ENCODE data around the gene NDUFA11. TPM values are rescaled to one million over a fixed set of nuclear protein-coding genes. Genes with fewer than 3 reads are reported as not detected.
A peak's percentile ranks its signal among the peaks of the same experiment; 100 is the strongest.

NDUFA11 gene
- total and polyA plus RNA-seq, 2 of the 13 experiments (the other 11 are each of a cell fraction or from before 2014, with no cell fraction given), result 286 to 378 TPM

DNA sequence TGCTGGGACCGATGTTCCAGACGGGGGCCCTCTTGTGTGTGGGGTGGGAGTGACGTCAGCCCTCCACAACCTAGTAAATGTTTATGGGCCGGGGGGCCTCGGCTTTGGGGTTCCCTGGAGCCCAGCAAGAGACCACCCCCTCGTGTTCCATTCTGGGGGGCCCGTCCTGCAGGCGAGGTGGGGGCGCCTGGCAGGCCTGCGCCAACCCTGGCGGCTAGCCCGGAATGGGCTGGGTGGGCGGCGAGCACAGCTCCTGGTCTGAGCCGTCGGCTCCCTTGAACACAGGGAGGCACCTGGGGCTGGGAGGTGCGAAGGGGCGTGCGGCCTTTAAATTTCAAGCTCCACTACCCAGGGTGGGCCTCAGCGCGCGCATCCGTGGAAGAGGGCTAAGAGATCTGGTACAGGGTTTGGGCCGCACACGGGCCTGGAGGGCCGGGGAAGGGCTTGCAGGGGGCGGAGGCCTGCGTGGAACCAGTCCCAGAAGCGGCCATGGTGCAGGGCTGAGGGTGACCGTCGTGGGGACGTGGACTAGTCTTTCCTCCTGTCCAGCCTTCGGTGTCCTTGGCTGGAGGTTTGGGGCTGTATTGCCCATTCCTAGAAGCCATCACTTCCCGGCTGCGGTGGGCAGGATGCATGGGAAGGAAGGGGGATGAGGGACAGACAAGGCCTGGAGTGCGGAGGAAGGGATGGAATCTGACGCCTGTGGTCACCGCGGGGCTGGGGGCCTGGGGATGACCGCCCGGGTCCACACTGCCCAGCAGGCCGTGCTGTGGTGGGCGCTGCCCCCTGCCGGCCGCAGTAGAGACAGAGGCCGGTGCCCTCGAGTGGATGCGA is 11.4 kb downstream of the NDUFA11 start (continued):
- TF ChIP-seq BRCA1 (CRISPR knock-in tag; IDR thresholded peaks at IDR 0.05) (0 out of 2 replicates have a peak, but pooled peaks have one; percentile 23), ZNF10 (CRISPR knock-in tag; IDR thresholded peaks at IDR 0.05; ENCODE audit: borderline replicate concordance, low read depth) (no peak), MBNL3 (CRISPR knock-in tag; conservative IDR thresholded peaks at IDR 0.05) (no peak), ISX (CRISPR knock-in tag; conservative IDR thresholded peaks at IDR 0.05) (no peak), ZNF792 (CRISPR knock-in tag; IDR thresholded peaks at IDR 0.05) (peak; percentile 38; the same call in 1 of the 2 replicates), IKZF4 (CRISPR knock-in tag; IDR thresholded peaks at IDR 0.05; ENCODE audit: borderline replicate concordance, low read depth, not compliant biosample characterization) (no peak), NAIF1 (CRISPR knock-in tag; IDR thresholded peaks at IDR 0.05; ENCODE audit: borderline replicate concordance) (no peak), TEAD2 (CRISPR knock-in tag; IDR thresholded peaks at IDR 0.05) (no peak), ZIK1 (CRISPR knock-in tag; IDR thresholded peaks at IDR 0.05; ENCODE audit: borderline replicate concordance, low read depth) (peak; percentile 32; the same call in 1 of the 2 replicates), ZSCAN30 (CRISPR knock-in tag; IDR thresholded peaks at IDR 0.05) (no peak), SMARCE1 (IDR thresholded peaks at IDR 0.05; ENCODE audit: borderline replicate concordance) (no peak), CBX1 (IDR thresholded peaks at IDR 0.05; ENCODE audit: low read depth) (no peak), ZNF883 (CRISPR knock-in tag; IDR thresholded peaks at IDR 0.05; ENCODE audit: not compliant biosample characterization) (no peak), DR1 (CRISPR knock-in tag; IDR thresholded peaks at IDR 0.05) (no peak), ZNF773 (CRISPR knock-in tag; IDR thresholded peaks at IDR 0.05; ENCODE audit: borderline replicate concordance) (no peak), TARDBP (CRISPR knock-in tag; IDR thresholded peaks at IDR 0.05) (peak; percentile 56; the same call in 1 of the 2 replicates), ZNF234 (CRISPR knock-in tag; conservative IDR thresholded peaks at IDR 0.05) (0 out of 2 replicates have a peak, but pooled peaks have one; percentile 44), ZNF34 (CRISPR knock-in tag; IDR thresholded peaks at IDR 0.05; ENCODE audit: borderline replicate concordance) (peak; percentile 77; the same call in 1 of the 2 replicates)
- TF ChIP-seq, protein P1, sequence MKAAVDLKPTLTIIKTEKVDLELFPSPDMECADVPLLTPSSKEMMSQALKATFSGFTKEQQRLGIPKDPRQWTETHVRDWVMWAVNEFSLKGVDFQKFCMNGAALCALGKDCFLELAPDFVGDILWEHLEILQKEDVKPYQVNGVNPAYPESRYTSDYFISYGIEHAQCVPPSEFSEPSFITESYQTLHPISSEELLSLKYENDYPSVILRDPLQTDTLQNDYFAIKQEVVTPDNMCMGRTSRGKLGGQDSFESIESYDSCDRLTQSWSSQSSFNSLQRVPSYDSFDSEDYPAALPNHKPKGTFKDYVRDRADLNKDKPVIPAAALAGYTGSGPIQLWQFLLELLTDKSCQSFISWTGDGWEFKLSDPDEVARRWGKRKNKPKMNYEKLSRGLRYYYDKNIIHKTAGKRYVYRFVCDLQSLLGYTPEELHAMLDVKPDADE (CRISPR knock-in tag; IDR thresholded peaks at IDR 0.05), result 0 out of 2 replicates have a peak, but pooled peaks have one; percentile 59
- TF ChIP-seq, protein P2, sequence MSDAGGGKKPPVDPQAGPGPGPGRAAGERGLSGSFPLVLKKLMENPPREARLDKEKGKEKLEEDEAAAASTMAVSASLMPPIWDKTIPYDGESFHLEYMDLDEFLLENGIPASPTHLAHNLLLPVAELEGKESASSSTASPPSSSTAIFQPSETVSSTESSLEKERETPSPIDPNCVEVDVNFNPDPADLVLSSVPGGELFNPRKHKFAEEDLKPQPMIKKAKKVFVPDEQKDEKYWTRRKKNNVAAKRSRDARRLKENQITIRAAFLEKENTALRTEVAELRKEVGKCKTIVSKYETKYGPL (CRISPR knock-in tag; IDR thresholded peaks at IDR 0.05), result no peak
- TF ChIP-seq, protein P3, sequence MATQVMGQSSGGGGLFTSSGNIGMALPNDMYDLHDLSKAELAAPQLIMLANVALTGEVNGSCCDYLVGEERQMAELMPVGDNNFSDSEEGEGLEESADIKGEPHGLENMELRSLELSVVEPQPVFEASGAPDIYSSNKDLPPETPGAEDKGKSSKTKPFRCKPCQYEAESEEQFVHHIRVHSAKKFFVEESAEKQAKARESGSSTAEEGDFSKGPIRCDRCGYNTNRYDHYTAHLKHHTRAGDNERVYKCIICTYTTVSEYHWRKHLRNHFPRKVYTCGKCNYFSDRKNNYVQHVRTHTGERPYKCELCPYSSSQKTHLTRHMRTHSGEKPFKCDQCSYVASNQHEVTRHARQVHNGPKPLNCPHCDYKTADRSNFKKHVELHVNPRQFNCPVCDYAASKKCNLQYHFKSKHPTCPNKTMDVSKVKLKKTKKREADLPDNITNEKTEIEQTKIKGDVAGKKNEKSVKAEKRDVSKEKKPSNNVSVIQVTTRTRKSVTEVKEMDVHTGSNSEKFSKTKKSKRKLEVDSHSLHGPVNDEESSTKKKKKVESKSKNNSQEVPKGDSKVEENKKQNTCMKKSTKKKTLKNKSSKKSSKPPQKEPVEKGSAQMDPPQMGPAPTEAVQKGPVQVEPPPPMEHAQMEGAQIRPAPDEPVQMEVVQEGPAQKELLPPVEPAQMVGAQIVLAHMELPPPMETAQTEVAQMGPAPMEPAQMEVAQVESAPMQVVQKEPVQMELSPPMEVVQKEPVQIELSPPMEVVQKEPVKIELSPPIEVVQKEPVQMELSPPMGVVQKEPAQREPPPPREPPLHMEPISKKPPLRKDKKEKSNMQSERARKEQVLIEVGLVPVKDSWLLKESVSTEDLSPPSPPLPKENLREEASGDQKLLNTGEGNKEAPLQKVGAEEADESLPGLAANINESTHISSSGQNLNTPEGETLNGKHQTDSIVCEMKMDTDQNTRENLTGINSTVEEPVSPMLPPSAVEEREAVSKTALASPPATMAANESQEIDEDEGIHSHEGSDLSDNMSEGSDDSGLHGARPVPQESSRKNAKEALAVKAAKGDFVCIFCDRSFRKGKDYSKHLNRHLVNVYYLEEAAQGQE (IDR thresholded peaks at IDR 0.05; ENCODE audit: borderline replicate concordance in 1 of 2, low read depth in 1 of 2, low read length in 2 of 2), result no peak
- TF ChIP-seq, protein P4, sequence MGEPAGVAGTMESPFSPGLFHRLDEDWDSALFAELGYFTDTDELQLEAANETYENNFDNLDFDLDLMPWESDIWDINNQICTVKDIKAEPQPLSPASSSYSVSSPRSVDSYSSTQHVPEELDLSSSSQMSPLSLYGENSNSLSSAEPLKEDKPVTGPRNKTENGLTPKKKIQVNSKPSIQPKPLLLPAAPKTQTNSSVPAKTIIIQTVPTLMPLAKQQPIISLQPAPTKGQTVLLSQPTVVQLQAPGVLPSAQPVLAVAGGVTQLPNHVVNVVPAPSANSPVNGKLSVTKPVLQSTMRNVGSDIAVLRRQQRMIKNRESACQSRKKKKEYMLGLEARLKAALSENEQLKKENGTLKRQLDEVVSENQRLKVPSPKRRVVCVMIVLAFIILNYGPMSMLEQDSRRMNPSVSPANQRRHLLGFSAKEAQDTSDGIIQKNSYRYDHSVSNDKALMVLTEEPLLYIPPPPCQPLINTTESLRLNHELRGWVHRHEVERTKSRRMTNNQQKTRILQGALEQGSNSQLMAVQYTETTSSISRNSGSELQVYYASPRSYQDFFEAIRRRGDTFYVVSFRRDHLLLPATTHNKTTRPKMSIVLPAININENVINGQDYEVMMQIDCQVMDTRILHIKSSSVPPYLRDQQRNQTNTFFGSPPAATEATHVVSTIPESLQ (CRISPR knock-in tag; conservative IDR thresholded peaks at IDR 0.05), result no peak
